ENCODE results near the gene NPTXR. TPM values are rescaled to one million over a fixed set of nuclear protein-coding genes. Genes with fewer than 3 reads are reported as not detected.

The NPTXR gene
- total RNA-seq, 6 experiments from 2014 or later = 1.4 to 5.4 (median 1.6) TPM

GRCh38 chr22:38792833-38793232 lies 51.0 kb downstream of the NPTXR start:
- Mint-ChIP-seq H3K27me3 (ENCODE audit: insufficient read depth) (no peaks in the 10 kb centered on the region; the same call in 1 of the 2 replicates), H3K36me3 (ENCODE audit: low read depth) (peaks cover 9% of the 10 kb centered on the region; the same call in 1 of the 2 replicates), H3K27ac (peak overlapping the region; percentile 89), H3K9me3 (no peaks in the 10 kb centered on the region), H3K4me1 (ENCODE audit: low read depth) (peaks cover 32% of the 10 kb centered on the region), H3K4me3 (peak overlapping the region; percentile 95)
- DNase-seq = peak; percentile 40
- no peak for TF ChIP-seq CTCF (IDR thresholded peaks at IDR 0.05)

- H3K27me3 Mint-ChIP-seq (ENCODE audit: insufficient read depth) = no peaks in the 10 kb centered on the region
- no peaks in the 10 kb centered on the region for H3K9me3 Mint-ChIP-seq
- H3K4me3 Mint-ChIP-seq = no peak overlapping the region
- peaks cover 34% of the 10 kb centered on the region for H3K4me1 Mint-ChIP-seq (ENCODE audit: low read depth)
- no peak for DNase-seq
- TF ChIP-seq CTCF (IDR thresholded peaks at IDR 0.05) = no peak
- no peak overlapping the region for H3K27ac Mint-ChIP-seq
- peaks cover 9% of the 10 kb centered on the region; the same call in 1 of the 2 replicates for H3K36me3 Mint-ChIP-seq (ENCODE audit: low read depth)
These were observed 54.2 kb downstream of the NPTXR start for GRCh38 chr22:38789606-38790005.

- H3K27ac Mint-ChIP-seq = peak overlapping the region; percentile 84
- H3K36me3 Mint-ChIP-seq (ENCODE audit: low read depth) = peaks cover 9% of the 10 kb centered on the region; the same call in 1 of the 2 replicates
- H3K4me1 Mint-ChIP-seq (ENCODE audit: low read depth) = peaks cover 29% of the 10 kb centered on the region
- DNase-seq = no peak
- H3K4me3 Mint-ChIP-seq = peak overlapping the region; percentile 42
- H3K9me3 Mint-ChIP-seq = no peaks in the 10 kb centered on the region
- no peak for TF ChIP-seq CTCF (IDR thresholded peaks at IDR 0.05)
- H3K27me3 Mint-ChIP-seq (ENCODE audit: insufficient read depth) = no peaks in the 10 kb centered on the region
These were observed 55.0 kb downstream of the NPTXR start for GRCh38 chr22:38788846-38789245.

GRCh38 chr22:38788021-38788816 lies 55.6 kb downstream of the NPTXR start:
- peak overlapping the region; percentile 84 for H3K27ac Mint-ChIP-seq
- H3K27me3 Mint-ChIP-seq (ENCODE audit: insufficient read depth) = no peaks in the 10 kb centered on the region
- TF ChIP-seq CTCF (IDR thresholded peaks at IDR 0.05) = no peak
- H3K9me3 Mint-ChIP-seq = no peaks in the 10 kb centered on the region
- peak overlapping the region; percentile 42 for H3K4me3 Mint-ChIP-seq
- peaks cover 7% of the 10 kb centered on the region; the same call in 1 of the 2 replicates for H3K36me3 Mint-ChIP-seq (ENCODE audit: low read depth)
- peaks cover 27% of the 10 kb centered on the region for H3K4me1 Mint-ChIP-seq (ENCODE audit: low read depth)
- DNase-seq = peak; percentile 92

GRCh38 chr22:38786631-38787030 lies 57.2 kb downstream of the NPTXR start:
- Mint-ChIP-seq H3K36me3 (ENCODE audit: low read depth) (peaks cover 11% of the 10 kb centered on the region), H3K9me3 (no peaks in the 10 kb centered on the region), H3K27me3 (ENCODE audit: insufficient read depth) (no peaks in the 10 kb centered on the region), H3K4me3 (no peak overlapping the region), H3K27ac (peak overlapping the region; percentile 64; the same call in 1 of the 2 replicates), H3K4me1 (ENCODE audit: low read depth) (peaks cover 28% of the 10 kb centered on the region)
- no peak for TF ChIP-seq CTCF (IDR thresholded peaks at IDR 0.05)
- DNase-seq = no peak
